HG02885 (cell line): ENCODE measurements around the gene HEATR9.

Experiments
- ATAC-seq: cut with Tn5 transposase; IDR thresholded peaks from one replicate; pipeline ENCODE4 v1.9.1; 2021; ENCODE audit warnings: mild to moderate bottlenecking; ENCODE audit not compliant: unreplicated experiment, poor library complexity

The HEATR9 gene

DNA sequence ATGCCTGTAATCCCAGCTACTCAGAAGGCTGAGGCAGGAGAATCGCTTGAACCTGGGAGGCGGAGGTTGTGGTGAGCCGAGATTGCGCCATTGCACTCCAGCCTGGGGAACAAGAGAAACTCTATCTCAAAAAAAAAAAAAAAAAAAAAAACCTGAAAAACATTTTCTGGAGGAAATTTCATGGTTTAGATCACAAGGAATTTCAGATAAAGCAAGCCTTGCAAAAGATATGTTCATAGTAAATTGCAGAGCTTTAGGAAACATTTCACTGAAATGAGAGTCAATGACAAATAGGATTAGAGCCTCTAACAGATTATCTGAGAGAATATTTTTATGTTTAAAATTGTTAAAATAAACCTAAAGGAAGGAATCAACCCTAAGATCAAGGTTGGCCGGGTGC lies 56.2 kb downstream of the HEATR9 start:
- ATAC-seq = no peak

GRCh38 chr17:35811759-35812158 lies 56.9 kb downstream of the HEATR9 start:
- no peak for ATAC-seq

- ATAC-seq = no peak
Observed at GRCh38 chr17:35809855-35810461, 58.7 kb downstream of the HEATR9 start.

GRCh38 chr17:35808962-35809854 lies 59.5 kb downstream of the HEATR9 start, which contains the start of gene TAF15:
TSS of gene TAF15 (plus strand) at chr17:35809484. CDS start at chr17:35809570, 86 bp downstream.
- ATAC-seq = peak; percentile 92

DNA sequence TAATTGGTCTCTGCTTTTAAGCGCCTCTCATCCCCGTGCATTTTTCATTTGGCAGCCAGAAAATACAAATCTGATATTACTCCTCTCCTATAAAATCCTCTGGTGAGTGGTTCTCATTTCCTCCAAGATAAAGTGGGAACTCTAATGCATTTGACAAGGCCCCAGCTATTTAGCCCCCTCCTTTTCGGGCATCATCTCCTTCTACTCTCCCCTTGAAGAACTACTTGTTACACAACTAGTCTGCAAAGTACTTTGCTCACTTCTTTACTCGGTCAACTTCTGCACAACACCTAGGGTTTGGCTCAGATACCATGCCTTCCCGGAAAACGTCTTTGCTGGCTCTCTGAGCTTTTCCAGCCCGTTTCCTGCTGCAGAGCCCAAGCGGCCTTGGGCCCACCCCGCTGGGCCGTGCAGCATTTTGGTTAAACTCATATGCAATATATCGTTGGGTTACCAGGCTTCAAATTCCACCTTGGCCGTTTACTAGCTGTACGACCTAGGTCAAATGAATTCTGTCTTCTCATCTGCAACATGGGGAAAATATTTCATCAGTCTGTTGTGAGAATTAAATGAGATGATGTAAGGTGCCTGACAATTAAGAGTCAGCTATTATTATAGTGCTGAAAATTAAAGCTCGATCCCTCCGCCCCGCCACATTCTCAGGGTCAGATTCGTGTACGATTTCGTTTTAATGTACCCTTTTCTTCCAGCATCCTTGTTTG lies 60.3 kb downstream of the HEATR9 start:
- no peak for ATAC-seq

DNA sequence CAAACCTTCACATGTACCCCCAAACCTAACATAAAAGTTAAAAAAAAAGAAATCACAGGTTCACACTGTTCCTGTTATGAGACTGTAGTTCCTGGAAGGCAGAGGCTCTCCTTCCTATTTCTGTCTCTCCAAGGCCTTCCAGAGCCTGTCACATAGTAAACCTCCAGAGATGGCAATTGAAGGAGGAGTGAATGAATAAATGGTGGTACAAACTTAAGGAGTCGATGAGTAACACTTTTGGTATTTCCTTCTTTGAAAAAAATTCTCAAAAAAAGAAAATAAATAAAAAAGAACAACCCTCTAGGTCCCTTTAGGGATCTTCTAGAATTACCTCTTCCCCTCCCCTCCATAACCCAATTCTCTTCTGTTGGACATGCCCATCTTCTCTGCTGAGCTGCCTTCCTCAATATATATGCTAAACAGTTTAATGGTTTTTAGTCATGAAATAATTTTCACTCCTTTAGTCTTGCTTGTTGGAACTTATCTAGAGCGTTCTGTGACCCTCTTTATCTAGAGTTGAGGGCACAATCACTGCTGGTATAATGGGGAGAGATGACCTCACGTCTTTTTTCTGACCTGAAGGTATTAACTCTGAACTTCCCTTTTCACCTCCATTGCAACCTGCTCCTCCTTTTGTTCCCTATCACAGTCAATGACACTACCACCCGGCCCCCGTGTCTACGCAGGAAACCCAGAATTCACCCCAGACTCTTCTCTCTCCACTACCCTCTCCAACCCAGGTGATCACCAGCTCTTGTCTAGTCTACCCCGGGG lies 61.1 kb downstream of the HEATR9 start:
- no peak for ATAC-seq
